AG04450 (cell line): Measurements from ENCODE around the gene ABO. TPM values are rescaled to one million over a fixed set of nuclear protein-coding genes. Genes with fewer than 3 reads are reported as not detected.
"Not testable (repeated sequence)": the region's sequence is repeated elsewhere in the genome, so short reads cannot be mapped to it uniquely, and the experiment has no call there.

ENCODE experiments used
- CTCF ChIA-PET: fragments of 300-600, 350-600 bp; formaldehyde crosslinking; extraction: SDS; loops from one replicate; lab custom pipeline; 2022; ENCODE audit warnings: antibody characterized with exemption, inconsistent platforms; lab: Charles Lee
- POLR2A ChIA-PET: fragments of 350-600 bp; formaldehyde crosslinking; extraction: SDS; loops from one replicate; lab custom pipeline; 2021; ENCODE audit warnings: antibody characterized with exemption, inconsistent platforms; lab: Yijun Ruan, JAX
- DNase-seq: peaks from one replicate; pipeline ENCODE4 v3.0.0-alpha.2; 2011; ENCODE audit warnings: low read depth, low spot score
- H3K27ac ChIP-seq: one replicate; pipeline ENCODE4 v1.5.1; 2012; ENCODE audit warnings: low read depth, low read length, control low read depth
- H3K27me3 ChIP-seq: one replicate; pipeline ENCODE4 v1.6.0; 2012; ENCODE audit warnings: low read length; ENCODE audit not compliant: control insufficient read depth, insufficient read depth
- H3K4me3 ChIP-seq: 2 replicates; pipeline ENCODE4 v1.5.1; 2011; ENCODE audit warnings: mild to moderate bottlenecking, low read depth, low read length, control low read depth
- H3K9me3 ChIP-seq: 2 replicates; pipeline ENCODE4 v1.5.1; 2012; ENCODE audit warnings: low read length; ENCODE audit not compliant: control insufficient read depth, insufficient read depth
- polyA plus RNA-seq: library from polyadenylated mRNA; depleted of rRNA; stranded (reverse); fragments of >200 nt; gene quantifications from 2 replicates; pipeline ENCODE4 v1.2.3, GENCODE V29; 2011
- TF ChIP-seq, protein P1 (sequence below): IDR thresholded peaks from 2 replicates; pipeline ENCODE4 v1.5.1; 2011; ENCODE audit warnings: low read depth, low read length, control low read depth, inconsistent platforms

The ABO gene
- polyA plus RNA-seq, 1 experiment, result not detected

DNA sequence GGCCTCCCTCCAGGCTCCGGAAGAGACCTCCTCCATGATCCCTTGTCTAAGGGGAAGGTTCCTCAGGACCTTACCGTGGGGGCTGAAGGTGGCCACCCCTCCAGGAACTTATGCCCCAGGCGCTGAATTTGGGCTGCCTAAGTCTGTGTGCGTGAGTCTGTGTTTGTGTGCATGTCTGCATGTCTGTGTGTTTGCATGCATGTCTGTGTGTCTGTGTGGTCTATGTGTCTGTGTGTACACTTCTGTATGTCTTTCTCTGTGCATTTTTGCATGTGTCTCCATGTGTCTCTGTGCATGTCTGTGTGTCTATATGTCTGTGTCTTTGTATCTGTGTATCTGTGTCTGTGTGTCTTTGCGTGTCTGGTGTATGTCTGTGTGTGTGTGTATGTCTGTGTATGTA lies 20.5 kb downstream of the ABO start:
- no peak for DNase-seq
- Histone ChIP-seq H3K27ac (no peak overlapping the region), H3K9me3 (peaks cover 20% of the 10 kb centered on the region), H3K27me3 (peaks cover 4% of the 10 kb centered on the region), H3K4me3 (no peak overlapping the region)
- POLR2A ChIA-PET, result no interaction called here
- TF ChIP-seq, protein P1, sequence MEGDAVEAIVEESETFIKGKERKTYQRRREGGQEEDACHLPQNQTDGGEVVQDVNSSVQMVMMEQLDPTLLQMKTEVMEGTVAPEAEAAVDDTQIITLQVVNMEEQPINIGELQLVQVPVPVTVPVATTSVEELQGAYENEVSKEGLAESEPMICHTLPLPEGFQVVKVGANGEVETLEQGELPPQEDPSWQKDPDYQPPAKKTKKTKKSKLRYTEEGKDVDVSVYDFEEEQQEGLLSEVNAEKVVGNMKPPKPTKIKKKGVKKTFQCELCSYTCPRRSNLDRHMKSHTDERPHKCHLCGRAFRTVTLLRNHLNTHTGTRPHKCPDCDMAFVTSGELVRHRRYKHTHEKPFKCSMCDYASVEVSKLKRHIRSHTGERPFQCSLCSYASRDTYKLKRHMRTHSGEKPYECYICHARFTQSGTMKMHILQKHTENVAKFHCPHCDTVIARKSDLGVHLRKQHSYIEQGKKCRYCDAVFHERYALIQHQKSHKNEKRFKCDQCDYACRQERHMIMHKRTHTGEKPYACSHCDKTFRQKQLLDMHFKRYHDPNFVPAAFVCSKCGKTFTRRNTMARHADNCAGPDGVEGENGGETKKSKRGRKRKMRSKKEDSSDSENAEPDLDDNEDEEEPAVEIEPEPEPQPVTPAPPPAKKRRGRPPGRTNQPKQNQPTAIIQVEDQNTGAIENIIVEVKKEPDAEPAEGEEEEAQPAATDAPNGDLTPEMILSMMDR, result no peak
- CTCF ChIA-PET, result no interaction called here

DNA sequence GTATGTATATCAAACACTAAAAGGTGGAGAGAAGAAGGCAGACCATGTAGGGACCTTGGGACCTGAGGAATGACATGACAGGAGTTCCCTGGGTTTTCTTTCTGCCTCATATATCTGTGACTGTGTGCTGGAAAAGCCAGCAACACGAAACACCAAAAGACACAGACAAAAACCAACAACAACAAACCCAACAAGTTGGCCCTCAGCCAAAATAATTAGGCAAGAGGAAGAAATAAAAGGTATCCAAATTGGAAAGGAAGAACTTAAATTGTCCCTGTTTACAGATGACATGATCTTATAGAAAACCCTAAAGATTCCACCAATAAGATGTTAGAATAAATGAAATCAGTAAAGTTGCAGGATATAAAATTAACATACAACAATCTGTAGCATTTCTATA lies 21.7 kb downstream of the ABO start:
- TF ChIP-seq, protein P1, result no peak
- ChIA-PET CTCF (no interaction called here), POLR2A (no interaction called here)
- Histone ChIP-seq H3K27me3 (peaks cover 7% of the 10 kb centered on the region), H3K9me3 (peaks cover 20% of the 10 kb centered on the region), H3K27ac (no peak overlapping the region), H3K4me3 (no peak overlapping the region)
- no peak for DNase-seq

DNA sequence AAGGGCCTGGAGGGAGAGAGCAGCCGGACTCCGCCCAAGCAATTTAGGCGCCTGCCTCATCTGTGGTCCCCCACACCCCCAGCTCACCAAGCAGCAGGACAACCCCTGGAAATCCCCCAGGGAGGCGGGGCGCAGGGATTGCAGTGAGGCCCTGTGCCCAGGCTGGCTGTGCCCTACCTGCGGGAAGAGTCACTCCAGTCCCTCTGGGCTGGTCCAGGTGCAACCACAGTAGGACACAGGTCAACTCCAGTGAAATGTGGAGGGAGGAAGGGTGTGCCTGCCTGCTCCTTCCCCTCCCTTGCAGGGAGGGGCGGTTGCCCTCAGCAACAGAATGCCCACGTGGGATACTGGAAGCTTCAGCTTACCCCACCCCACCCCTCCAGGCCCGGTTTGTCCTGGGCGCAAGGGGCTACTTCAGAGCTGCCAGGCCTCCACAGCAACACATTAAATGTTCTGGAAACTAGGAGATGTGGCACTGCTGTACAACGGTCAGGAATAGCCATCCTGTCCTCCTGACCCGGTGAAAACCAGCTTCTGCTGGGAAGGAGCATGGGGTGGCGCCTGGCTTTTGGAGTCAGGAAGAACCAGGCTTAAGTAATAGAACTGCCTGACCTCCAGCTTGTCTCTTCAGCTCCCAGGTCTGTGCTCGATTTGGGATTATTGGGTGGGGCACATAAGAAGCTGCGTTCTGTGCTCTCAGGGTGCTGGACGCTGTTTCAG lies 22.5 kb downstream of the ABO start:
- no peak overlapping the region for H3K27ac ChIP-seq
- TF ChIP-seq, protein P1, result no peak
- H3K4me3 ChIP-seq, result no peak overlapping the region
- peaks cover 10% of the 10 kb centered on the region for H3K27me3 ChIP-seq
- no peak for DNase-seq
- CTCF ChIA-PET, result no interaction called here
- POLR2A ChIA-PET, result no interaction called here
- peaks cover 20% of the 10 kb centered on the region for H3K9me3 ChIP-seq

DNA sequence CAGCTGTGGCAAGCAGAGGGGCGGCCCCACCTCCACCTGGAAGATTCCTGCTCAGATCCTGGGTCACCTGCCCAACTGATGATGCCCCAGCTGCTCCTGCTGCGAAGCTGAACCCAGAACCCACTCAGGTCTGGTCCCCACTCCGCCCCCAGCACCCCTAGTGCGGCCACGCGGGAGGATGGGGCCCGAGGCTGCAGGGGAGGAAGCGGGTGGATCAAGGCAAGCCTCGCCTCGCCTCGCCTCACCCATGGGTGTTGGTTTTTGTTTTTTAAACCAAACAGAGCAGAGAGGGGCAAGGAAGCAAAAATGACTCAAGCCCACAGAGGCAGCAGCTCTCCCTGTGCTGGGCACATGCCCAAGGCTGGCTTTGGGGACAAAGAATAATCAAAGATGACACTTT lies 23.2 kb downstream of the ABO start:
- H3K4me3 ChIP-seq, result no peak overlapping the region
- TF ChIP-seq, protein P1, result no peak
- ChIA-PET POLR2A (no interaction called here), CTCF (no interaction called here)
- H3K9me3 ChIP-seq, result peaks cover 20% of the 10 kb centered on the region
- H3K27me3 ChIP-seq, result peaks cover 10% of the 10 kb centered on the region
- no peak for DNase-seq
- no peak overlapping the region for H3K27ac ChIP-seq

DNA sequence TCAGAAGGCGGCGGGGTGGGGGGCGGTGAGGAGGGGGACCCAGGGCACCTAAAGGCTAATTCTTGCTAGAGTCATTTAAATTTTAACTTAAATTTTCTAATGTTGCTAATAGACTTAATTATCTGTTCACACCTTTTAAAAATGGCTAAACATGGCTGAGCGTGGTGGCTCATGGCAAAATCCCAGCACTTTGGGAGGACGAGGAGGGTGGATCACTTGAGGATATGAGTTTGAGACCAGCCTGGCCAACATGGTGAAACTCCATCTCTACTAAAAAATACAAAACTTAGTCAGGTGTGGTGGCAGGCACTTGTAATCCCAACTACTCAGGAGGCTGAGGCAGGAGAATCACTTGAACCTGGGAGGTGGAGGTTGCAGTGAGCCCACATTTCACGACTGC lies 23.8 kb downstream of the ABO start:
- H3K4me3 ChIP-seq, POLR2A ChIA-PET, DNase-seq, H3K27me3 ChIP-seq, CTCF ChIA-PET, H3K27ac ChIP-seq: not testable (repeated sequence)
- H3K9me3 ChIP-seq, result peaks cover 16% of the 10 kb centered on the region
